Body of pancreas (tissue), 4 donors: Measurements from ENCODE around the gene CLIC6.

Experiments used
- CTCF ChIP-seq, 7 experiments: fragments of 450-650 bp in 4 of 7; fragments of 200-600 bp in 3 of 7; sonication (generic) in 3 of 7; IDR thresholded peaks; one replicate each; pipeline ENCODE4 v1.5.1; 2016 to 2019; ENCODE audit warnings: antibody characterized with exemption in 7 of 7
- POLR2A ChIP-seq, 3 donors: fragments of 450-650 bp; IDR thresholded peaks; one replicate each; pipeline ENCODE4 v1.6.1; 2016; ENCODE audit warnings: antibody characterized with exemption in 3 of 3, mild to moderate bottlenecking in 2 of 3

- TF ChIP-seq CTCF (IDR thresholded peaks at IDR 0.05): no peak
- TF ChIP-seq POLR2A (IDR thresholded peaks at IDR 0.05): no peak
Observed at GRCh38 chr21:34690793-34691175, 22.0 kb downstream of the CLIC6 start.
